Stimulated activated CD4-positive, alpha-beta T cell treated with anti-CD3 and anti-CD28 coated beads, Interleukin-4, amount 100 ng/mL, for 48 hours (primary cell): ENCODE data around the gene ADPGK.
"Not testable (repeated sequence)": the region's sequence is repeated elsewhere in the genome, so short reads cannot be mapped to it uniquely, and the experiment has no call there.

Experiments
- DNase-seq, 2 donors: peaks; one replicate each; pipeline ENCODE4 v3.0.0-alpha.2; 2020; ENCODE audit warnings: low read depth in 2 of 2

Gene ADPGK

GRCh38 chr15:72783640-72784455 lies at the start of gene ADPGK:
ADPGK (minus strand) TSS chr15:72783758; CDS start chr15:72783691, 67 bp downstream.
- DNase-seq: peak; percentile 85 to 92

DNA sequence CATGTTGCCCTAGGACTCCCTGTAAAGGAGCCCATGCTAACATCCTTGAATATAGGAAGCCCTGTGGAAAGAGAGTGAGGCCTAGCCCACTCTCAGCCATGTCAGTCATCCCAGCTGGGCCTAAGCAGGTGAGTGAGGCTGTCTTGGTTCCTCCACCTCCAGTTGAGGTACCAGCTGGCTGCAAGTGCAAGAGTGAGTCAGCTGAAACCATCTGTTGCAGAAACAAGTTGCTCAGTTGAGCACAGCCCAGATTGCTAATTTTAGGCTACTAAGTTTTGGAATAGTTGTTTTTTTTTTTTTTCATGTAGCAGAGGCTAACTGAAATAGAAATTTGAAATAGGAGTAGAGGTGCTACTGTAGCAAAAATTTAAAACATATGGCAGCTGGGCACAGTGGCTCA lies 43.7 kb upstream of the ADPGK start:
- no peak for DNase-seq

- DNase-seq: no peak
These were observed 43.1 kb upstream of the ADPGK start for GRCh38 chr15:72826611-72827010.

DNA sequence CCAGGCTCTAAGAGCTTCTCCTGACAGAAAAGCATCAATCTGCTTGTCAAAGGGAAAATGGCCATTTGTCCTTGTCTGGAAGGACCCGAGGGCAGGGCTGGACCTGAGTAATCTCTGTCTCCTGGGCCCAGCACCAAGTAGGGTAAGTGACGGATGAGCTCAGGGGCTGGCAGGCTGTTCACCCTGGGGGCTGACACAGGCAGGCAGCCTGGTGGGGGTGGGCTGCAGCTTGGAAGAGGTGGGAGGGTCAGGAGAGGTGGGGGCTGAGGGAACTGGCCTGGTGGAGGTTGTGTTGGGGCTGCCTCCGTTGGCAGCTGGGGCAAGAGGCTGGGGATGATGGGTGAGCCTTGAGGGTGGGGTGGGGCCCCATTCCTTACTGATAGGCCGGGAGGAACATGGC lies 42.3 kb upstream of the ADPGK start:
- DNase-seq: no peak

DNA sequence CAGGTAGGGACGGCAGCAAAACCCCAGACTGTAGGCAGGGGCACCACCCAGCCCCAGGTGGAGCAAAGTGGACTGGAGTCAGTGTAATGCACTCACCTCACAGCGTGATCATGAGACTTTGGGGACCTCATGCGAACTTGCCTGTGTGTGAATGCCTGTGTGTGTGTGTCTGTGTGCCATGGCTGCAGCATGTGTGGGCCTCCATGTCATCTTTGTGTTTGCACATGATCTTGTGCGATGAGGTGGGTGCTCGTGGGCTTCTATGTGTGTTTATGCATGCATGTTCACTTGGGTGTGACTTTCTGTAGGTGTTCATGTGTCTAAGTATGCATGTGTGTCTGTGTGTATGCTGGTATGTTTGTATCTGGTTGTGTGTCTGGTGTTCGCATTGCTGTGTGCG lies 41.2 kb upstream of the ADPGK start:
- no peak for DNase-seq

DNA sequence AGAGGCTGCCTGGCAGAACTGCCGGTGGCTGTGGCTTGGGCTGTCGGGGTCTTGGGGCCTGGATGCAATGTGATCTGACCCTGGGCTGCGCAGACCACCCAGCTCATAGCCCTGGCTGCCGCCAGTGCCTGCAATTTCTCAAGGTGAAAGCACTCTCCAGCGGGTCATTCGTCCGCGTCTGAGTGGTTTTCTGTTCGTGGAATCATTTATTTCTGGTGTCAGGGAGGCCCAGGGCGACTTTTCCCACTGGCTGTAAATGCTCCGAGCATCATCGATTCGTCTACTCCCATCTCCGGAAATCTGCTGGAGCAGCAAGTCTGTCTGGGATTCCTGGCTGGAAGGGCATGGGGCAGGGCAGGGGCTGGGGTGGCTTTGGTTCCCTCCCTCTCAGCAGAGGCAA lies 40.6 kb upstream of the ADPGK start:
- DNase-seq: no peak

GRCh38 chr15:72820278-72820677 lies 36.7 kb upstream of the ADPGK start:
- no peak for DNase-seq

GRCh38 chr15:72818632-72819031 lies 35.1 kb upstream of the ADPGK start:
- DNase-seq: no peak

- DNase-seq: no peak
These were observed 29.9 kb upstream of the ADPGK start for GRCh38 chr15:72813345-72814004.

- no peak for DNase-seq
These were observed 25.8 kb upstream of the ADPGK start for GRCh38 chr15:72809329-72809728.

- DNase-seq: not testable (repeated sequence)
These were observed 23.8 kb upstream of the ADPGK start for GRCh38 chr15:72807346-72807745.

DNA sequence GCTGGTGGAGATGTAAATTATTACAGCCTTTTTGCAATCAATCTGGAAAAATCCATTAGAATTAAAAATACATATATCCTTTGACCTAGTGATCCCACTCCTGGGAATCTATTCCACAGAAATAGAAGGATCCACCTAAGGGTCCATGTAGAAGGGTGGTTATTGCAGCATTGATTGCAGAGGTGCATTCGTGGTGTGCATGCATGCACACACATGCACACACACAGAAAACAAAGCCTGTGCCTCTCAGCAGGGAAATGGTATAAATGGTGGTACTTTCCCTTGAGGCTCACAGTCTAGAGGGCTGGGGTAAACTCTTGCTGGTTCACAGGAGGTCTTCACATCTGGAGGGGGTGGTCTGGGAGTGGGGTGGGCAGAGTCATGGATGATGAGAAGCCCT lies 19.4 kb upstream of the ADPGK start:
- no peak for DNase-seq

DNA sequence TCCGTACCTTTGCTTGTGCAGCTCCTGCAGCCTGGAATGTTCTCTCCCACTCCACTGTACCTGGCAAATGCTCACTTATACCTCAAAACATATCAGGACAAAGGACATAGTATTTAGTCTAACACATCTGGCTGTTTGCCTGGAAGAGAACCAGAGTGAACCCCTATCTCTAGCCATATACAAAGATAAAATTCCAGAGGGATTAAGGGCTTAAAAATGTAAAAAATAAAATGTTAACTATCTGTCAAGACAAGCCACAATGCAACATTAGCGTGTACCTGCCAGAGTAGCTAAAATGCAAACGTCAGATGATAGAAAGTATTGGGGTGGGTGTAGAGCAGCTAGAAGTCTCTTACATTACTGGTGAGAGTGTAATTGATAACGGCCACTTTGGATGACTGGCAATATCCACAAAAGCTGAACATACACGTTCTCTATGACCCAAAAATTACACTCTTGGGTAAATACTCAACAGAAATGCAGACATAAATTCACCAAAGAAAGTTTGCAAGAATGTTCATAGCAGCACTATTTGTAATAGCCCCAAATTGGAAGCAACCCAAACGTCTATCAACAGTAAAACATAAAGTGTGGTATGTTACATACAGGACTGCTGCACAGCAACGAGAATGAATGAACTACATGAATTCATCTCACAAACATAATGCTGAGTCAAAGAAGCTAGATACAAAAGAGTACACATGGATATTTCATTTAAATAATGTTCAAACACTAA lies 18.2 kb upstream of the ADPGK start:
- no peak for DNase-seq

GRCh38 chr15:72800833-72801481 lies 17.4 kb upstream of the ADPGK start:
- no peak for DNase-seq

- no peak for DNase-seq
These were observed 14.3 kb upstream of the ADPGK start for GRCh38 chr15:72797834-72798233.

DNA sequence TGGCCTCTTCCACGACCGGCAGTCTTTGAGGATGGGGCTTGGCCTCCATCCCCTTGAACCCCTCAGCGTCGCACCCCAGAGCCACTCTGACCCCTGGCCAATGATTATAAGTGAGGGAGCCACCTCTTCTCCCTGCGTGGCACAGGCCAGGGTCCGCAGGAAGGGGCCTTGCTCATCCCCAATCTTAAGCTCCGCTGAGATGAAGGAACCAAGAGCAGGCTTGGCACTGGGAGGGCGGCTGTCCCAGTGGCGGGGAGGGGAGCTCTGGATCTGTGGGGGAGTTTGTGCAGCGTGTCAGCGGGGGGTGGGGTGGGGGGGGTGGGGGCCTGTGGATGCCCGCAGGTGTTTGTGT lies 13.8 kb upstream of the ADPGK start:
- no peak for DNase-seq

DNA sequence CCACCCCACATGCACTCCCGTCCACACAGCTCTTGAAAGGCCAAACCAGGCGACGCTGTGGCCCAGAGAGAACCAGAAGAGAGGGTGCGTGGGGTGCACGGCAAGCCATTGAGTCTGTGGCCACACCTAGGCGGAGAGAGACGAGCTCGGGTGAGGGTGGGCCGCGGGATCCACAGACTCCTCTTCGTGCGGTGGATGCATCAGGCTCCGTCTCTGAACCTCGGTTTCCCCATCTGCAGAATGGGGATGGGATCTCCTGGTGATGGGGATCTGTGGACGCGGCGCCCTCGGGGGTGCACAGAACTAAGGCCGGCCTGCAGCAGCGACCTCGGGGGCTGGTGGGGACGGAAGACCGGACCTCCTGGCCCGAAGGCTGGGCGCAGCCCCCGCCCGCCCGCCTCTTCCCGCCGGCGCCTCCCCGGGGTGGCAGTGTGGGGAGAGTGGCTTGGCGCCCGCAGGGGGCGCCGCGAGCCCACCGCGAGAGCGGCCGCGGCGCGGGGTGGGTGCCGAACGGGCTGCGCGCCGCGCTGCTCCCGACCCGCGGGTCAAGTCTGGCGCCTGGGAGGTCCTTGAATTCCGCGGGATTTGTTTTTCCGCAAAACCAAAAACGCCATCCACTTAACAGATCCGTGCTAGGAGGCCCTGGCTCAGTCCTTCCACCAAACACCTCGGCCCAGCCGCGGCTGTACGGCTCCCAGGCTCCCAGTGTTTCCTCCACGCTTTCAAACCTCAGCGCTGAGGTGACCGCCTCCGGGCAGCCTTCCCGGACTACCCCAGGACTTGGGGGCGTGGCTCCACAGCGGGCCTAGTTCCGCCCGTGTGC lies 13.2 kb upstream of the ADPGK start:
- peak; percentile 32 to 34 for DNase-seq

- DNase-seq: no peak
These were observed 12.6 kb upstream of the ADPGK start for GRCh38 chr15:72796210-72796514.

DNA sequence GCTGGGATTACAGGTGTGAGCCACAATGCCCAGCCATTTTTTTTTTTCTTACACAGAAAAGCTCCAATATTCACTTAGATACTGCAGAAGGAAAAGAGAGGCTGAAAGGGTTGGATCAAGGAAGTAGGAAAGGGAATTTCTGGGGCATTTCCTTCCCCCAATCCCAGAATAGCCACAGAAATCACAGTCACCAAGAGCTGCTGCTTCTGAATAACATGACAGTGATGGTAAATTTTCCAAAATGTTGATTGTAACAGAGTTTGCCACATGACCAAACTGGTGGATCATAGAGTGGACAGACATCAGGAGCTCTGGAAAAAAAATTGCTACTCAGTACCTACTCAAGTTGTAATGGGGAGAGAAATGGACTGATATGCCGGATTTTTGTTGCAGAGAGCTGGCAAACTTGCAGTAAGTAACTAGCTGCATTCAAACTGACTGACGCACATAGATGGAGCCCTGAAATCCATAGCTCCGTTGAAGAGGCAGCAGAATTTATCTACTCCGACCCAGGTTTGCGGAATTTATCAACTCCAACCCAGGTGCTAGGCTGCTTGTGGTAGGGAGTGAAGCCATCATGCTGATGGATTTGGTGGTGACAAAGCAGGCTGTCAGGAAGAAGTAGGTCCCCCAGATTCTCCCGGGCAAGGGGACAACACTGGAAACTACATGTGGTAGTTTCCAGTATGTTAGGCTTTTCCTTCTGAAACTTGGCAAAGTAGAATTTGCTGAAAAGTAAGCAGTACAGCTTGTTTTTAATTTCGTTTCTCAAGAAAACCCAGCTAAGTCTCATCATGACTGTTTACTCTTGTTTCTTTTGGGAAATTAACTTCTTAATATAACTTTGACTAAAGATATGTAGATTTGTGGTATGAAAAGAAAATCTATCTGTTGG lies 10.5 kb upstream of the ADPGK start:
- no peak for DNase-seq

DNA sequence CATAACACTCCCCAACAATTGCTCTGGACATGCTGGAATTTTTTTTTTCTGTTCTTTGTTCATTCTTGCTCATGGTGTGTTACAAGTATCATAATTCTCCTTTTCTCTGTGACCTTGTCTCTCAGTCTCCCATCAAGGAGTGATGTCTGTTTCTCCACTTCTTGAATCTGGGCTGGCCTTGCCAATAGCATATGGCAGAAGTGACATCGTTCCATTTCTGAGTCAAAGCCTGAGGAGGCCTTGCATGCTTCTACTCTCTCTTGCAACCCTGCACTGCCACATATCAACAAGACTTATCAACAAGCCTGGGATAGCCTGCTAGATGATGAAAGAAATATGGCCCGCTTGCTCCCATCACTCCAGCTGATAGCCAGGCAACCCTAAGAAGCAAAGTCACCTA lies 8.9 kb upstream of the ADPGK start:
- no peak for DNase-seq
